Stomach smooth muscle (tissue), 2 donors: ENCODE results near the gene MAZ.
"Not testable (repeated sequence)": the region's sequence is repeated elsewhere in the genome, so short reads cannot be mapped to it uniquely, and the experiment has no call there.

ENCODE experiments used
- H3K27ac ChIP-seq: one replicate; pipeline ENCODE4 v1.7.0; 2013; ENCODE audit warnings: mild to moderate bottlenecking, low read length, inconsistent platforms
- H3K27me3 ChIP-seq, 2 donors: one replicate each; pipeline ENCODE4 v1.7.0; 2013; ENCODE audit warnings: low read length in 2 of 2; ENCODE audit not compliant: insufficient read depth in 2 of 2, control insufficient read depth in 1 of 2
- H3K36me3 ChIP-seq, 2 donors: one replicate each; pipeline ENCODE4 v1.7.0; 2013; ENCODE audit warnings: low read length in 2 of 2; ENCODE audit not compliant: control insufficient read depth in 2 of 2, insufficient read depth in 2 of 2
- H3K4me1 ChIP-seq: one replicate; pipeline ENCODE4 v1.7.0; 2013; ENCODE audit warnings: low read length; ENCODE audit not compliant: control insufficient read depth, insufficient read depth
- H3K4me3 ChIP-seq, 2 donors: one replicate each; pipeline ENCODE4 v1.7.0; 2013; ENCODE audit warnings: low read length in 2 of 2
- H3K9ac ChIP-seq, 2 donors: one replicate each; pipeline ENCODE4 v1.7.0; 2013; ENCODE audit warnings: low read length in 2 of 2, mild to moderate bottlenecking in 1 of 2
- H3K9me3 ChIP-seq, 2 donors: one replicate each; pipeline ENCODE4 v1.7.0; 2013; ENCODE audit warnings: low read length in 2 of 2; ENCODE audit not compliant: control insufficient read depth in 2 of 2
- donor health status: healthy.
- donor health status: Pancreatic carcinoma.

The MAZ gene

DNA sequence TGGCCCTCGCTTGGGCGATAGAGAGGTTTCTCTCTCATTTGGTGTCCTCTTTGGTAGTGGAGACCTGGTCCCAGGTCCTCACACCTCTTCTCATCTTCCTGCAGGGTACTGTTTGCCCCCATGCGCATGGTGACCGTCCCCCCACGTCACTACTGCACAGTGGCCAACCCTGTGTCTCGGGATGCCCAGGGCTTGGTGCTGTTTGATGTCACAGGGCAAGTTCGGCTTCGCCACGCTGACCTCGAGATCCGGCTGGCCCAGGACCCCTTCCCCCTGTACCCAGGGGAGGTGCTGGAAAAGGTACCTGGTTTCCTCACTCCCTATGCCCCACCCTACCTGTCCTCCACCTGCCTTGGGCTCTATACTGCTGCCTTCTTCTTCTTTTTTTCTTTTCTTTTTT is 24.4 kb downstream of the MAZ start:
- H3K27ac ChIP-seq = no peak overlapping the region
- no peak overlapping the region for H3K4me3 ChIP-seq
- peaks cover 10% of the 10 kb centered on the region for H3K4me1 ChIP-seq
- H3K27me3 ChIP-seq = no peaks in the 10 kb centered on the region
- H3K36me3 ChIP-seq = peaks cover 23 to 32% of the 10 kb centered on the region in 2 donors
- H3K9me3 ChIP-seq = no peaks in the 10 kb centered on the region
- no peak overlapping the region for H3K9ac ChIP-seq

DNA sequence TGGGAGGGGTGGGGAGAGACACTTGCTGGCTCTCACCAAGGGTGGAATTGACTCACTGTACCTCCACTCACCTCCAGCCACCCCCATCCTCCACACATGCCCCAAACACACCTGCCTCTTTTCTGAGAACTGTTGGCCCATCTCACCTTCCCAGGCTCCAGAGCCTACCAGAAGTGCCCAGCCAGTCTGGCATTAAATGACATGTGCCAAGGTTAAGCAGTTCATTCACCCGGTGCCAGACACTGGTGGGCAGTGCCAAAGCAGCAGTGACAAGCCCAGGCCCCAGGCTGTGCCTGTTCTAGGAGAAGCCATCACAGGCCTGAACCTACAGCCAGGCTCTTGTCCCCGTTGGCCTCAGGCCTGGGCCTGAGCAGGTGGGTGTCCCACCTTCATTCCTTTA is 25.2 kb downstream of the MAZ start:
- no peak overlapping the region for H3K27ac ChIP-seq
- H3K36me3 ChIP-seq = peaks cover 24 to 34% of the 10 kb centered on the region in 2 donors
- no peaks in the 10 kb centered on the region for H3K9me3 ChIP-seq
- H3K9ac ChIP-seq = no peak overlapping the region
- no peak overlapping the region for H3K4me3 ChIP-seq
- H3K4me1 ChIP-seq = peaks cover 6% of the 10 kb centered on the region
- H3K27me3 ChIP-seq = no peaks in the 10 kb centered on the region

DNA sequence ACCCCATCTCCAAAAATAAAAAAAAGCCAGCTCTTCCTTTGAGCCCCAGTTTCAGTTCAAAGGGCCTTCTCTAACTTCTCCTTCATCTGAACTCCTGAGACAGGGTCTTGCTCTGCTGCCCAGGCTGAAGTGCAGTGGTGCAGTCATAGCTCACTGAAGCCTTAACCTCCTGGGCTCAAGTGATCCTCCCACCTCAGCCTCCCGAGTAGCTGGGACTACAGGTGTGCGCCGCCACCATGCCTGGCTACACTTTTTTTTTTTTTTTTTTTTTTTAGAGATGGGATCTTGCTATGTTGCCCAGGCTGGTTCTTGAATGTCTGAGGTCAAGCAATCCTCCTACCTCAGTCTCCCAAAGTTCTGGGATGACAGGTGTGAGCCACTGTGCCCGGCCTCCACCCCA is 26.9 kb downstream of the MAZ start:
- H3K9me3 ChIP-seq, H3K4me3 ChIP-seq, H3K27ac ChIP-seq, H3K9ac ChIP-seq, H3K4me1 ChIP-seq, H3K27me3 ChIP-seq: not testable (repeated sequence)
- H3K36me3 ChIP-seq = peaks cover 33 to 43% of the 10 kb centered on the region in 2 donors

DNA sequence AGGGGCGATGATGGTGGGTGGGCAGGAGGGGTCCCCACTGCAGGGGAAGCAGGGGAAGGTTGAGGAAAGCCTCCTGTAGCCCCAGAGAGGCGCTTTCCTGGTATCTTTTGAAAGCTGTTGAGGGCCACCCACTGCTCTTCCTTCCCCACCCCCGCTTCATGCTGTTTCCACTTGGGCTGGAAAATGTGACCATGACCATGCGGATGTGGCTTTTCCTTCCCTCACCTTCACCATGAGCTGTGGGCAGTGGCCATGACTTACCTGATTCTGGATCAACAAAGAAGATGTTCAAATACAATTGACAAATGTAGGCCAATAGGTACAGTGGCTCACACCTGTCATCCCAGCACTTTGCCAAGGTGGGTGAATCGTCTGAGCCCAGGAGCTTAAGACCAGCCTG is 27.8 kb downstream of the MAZ start:
- no peak overlapping the region for H3K4me3 ChIP-seq
- peaks cover 36 to 43% of the 10 kb centered on the region in 2 donors for H3K36me3 ChIP-seq
- H3K27me3 ChIP-seq = no peaks in the 10 kb centered on the region
- no peak overlapping the region for H3K27ac ChIP-seq
- H3K4me1 ChIP-seq = no peaks in the 10 kb centered on the region
- H3K9me3 ChIP-seq = no peaks in the 10 kb centered on the region
- H3K9ac ChIP-seq = no peak overlapping the region

DNA sequence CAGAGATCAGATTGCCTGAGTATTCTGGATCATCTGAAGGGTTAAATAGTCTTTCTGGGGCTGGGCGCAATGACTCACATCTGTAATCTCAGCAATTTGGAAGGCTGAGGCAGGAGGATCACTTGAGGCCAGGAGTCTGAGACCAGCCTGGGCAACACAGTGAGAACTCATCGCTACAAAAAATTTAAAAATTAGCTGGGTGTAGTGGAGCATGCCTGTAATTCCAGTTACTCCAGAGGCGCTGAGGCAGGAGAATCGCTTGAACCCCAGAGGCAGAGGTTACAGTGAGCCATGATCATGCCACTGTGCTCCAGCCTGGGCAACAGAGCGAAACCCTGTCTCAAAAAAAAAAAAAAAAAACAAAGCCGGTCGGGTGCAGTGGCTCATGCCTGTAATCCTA is 29.6 kb downstream of the MAZ start:
- H3K4me1 ChIP-seq = no peaks in the 10 kb centered on the region
- no peaks in the 10 kb centered on the region for H3K9me3 ChIP-seq
- no peak overlapping the region for H3K9ac ChIP-seq
- no peak overlapping the region for H3K4me3 ChIP-seq
- peaks cover 36 to 37% of the 10 kb centered on the region in 2 donors for H3K36me3 ChIP-seq
- no peak overlapping the region for H3K27ac ChIP-seq
- H3K27me3 ChIP-seq = no peaks in the 10 kb centered on the region

DNA sequence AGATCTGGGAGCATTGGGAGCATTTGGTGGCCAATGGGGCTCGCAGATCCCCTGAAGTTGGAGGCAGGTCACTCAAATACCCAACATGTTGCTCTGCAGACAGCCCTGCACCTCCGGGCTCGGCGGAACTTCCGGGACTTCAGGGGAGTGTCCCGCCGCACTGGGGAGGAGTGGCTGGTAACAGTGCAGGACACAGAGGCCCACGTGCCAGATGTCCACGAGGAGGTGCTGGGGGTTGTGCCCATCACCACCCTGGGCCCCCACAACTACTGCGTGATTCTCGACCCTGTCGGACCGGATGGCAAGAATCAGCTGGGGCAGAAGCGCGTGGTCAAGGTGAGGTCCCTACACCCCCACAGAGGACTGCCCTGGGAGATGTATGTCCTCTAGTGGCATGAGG is 30.3 kb downstream of the MAZ start:
- Histone ChIP-seq H3K27me3 (no peaks in the 10 kb centered on the region), H3K9ac (no peak overlapping the region), H3K4me3 (no peak overlapping the region), H3K9me3 (no peaks in the 10 kb centered on the region), H3K27ac (no peak overlapping the region), H3K36me3 (peaks cover 37 to 44% of the 10 kb centered on the region in 2 donors), H3K4me1 (no peaks in the 10 kb centered on the region)

DNA sequence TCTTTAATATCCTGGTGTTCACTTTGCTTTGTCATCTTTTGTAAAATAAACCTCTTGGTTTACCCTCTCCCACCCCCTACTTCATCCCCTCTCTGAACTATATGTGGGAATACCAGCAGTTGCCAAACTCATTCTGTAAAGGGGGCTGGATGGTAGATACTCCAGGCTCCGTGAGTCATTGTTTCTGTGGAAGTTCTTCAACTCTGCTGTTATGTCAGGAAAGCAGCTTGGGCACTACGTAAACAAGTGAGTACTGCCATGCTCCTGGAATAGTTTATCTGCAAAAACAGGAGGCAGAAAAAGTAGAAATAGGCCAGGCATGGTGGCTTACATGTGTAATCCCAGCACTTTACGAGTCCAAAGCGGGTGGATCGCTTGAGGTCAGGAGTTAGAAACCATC is 31.5 kb downstream of the MAZ start:
- Histone ChIP-seq H3K4me3 (no peak overlapping the region), H3K9me3 (no peaks in the 10 kb centered on the region), H3K27ac (no peak overlapping the region), H3K27me3 (no peaks in the 10 kb centered on the region), H3K36me3 (peaks cover 39 to 51% of the 10 kb centered on the region in 2 donors), H3K4me1 (no peaks in the 10 kb centered on the region), H3K9ac (no peak overlapping the region)

DNA sequence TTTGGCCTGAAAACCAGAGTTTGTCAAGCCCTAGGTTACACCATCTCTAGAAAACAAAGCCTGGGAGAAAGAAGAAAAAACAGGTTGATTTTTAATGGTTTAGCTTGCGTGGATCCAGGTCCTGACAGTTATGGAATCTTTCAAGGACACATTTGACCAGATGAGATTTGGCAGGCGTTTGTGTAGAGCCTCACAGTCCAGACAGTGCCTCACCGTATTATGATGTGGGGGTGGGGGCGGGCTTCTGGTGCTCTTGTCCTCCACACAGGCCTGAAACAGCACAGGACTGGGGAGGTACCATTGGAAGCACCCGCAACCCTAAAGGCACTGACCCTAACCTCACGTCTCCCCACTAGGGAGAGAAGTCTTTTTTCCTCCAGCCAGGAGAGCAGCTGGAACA is 33.5 kb downstream of the MAZ start:
- Histone ChIP-seq H3K27ac (no peak overlapping the region), H3K9ac (no peak overlapping the region), H3K9me3 (no peaks in the 10 kb centered on the region), H3K27me3 (no peaks in the 10 kb centered on the region), H3K4me3 (no peak overlapping the region), H3K4me1 (peaks cover 2% of the 10 kb centered on the region), H3K36me3 (peaks cover 35 to 45% of the 10 kb centered on the region in 2 donors)

DNA sequence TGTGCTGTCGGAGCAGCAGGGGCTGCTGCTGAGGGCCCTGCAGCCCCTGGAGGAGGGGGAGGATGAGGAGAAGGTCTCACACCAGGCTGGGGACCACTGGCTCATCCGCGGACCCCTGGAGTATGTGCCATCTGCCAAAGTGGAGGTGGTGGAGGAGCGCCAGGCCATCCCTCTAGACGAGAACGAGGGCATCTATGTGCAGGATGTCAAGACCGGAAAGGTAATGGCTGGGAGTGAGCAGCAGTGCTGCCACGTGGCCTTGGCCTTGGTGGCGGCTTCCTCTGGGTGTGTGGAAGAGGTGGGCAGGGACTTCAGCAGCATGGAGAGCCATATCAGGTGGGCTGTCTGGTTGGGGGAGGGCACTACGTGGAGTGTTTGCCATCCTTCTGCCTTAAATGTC is 33.9 kb downstream of the MAZ start:
- H3K27ac ChIP-seq = no peak overlapping the region
- no peak overlapping the region for H3K4me3 ChIP-seq
- H3K27me3 ChIP-seq = no peaks in the 10 kb centered on the region
- peaks cover 32 to 44% of the 10 kb centered on the region in 2 donors for H3K36me3 ChIP-seq
- H3K9me3 ChIP-seq = no peaks in the 10 kb centered on the region
- H3K4me1 ChIP-seq = peaks cover 4% of the 10 kb centered on the region
- no peak overlapping the region for H3K9ac ChIP-seq

DNA sequence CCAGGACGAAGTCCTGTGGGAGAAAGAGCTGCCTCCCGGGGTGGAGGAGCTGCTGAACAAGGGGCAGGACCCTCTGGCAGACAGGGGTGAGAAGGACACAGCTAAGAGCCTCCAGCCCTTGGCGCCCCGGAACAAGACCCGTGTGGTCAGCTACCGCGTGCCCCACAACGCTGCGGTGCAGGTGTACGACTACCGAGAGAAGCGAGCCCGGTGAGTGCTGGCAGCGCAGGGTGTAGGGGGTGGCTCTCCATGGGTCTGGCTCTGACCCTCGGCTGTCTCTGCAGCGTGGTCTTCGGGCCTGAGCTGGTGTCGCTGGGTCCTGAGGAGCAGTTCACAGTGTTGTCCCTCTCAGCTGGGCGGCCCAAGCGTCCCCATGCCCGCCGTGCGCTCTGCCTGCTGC is 35.3 kb downstream of the MAZ start:
- Histone ChIP-seq H3K4me3 (no peak overlapping the region), H3K36me3 (peaks cover 29 to 49% of the 10 kb centered on the region in 2 donors), H3K27me3 (no peaks in the 10 kb centered on the region), H3K9me3 (no peaks in the 10 kb centered on the region), H3K4me1 (peaks cover 8% of the 10 kb centered on the region), H3K9ac (no peak overlapping the region), H3K27ac (no peak overlapping the region)

DNA sequence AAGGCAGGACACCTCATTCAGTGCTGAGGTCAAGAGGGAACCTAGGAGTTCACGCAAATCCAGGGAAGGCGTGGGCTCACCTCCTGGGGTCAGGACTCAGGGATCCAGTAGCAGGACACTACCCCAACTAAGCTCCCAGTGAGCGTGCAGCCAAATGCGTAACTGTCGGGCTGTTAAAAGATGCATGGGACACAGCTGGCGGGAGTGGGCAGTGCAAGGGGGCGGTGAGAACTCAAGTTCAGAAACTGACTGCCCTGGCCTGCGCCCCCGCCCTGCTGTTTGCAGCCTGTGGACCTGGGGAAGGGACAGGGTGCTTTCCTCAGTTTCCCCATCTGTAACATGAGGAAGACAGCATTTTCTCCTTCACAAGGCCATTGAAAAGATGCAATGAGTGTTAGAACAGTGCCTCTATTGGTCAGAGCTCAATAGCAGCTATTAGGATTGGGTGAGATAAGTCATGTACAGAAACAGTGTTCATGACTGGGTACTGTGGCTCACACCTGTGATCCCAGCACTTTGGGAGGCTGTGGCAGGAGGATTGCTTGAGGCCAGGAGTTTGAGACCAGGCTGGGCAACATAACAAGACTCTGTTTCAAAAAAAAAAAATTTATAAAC is 36.5 kb downstream of the MAZ start:
- H3K9me3 ChIP-seq = no peaks in the 10 kb centered on the region
- H3K4me1 ChIP-seq = peaks cover 8% of the 10 kb centered on the region
- H3K9ac ChIP-seq = no peak overlapping the region
- no peak overlapping the region for H3K27ac ChIP-seq
- H3K36me3 ChIP-seq = peaks cover 28 to 53% of the 10 kb centered on the region in 2 donors
- no peak overlapping the region for H3K4me3 ChIP-seq
- no peaks in the 10 kb centered on the region for H3K27me3 ChIP-seq
